ENCODE results near the gene MAP4K1.
"Not testable (repeated sequence)": the region's sequence is repeated elsewhere in the genome, so short reads cannot be mapped to it uniquely, and the experiment has no call there.

Gene MAP4K1

DNA sequence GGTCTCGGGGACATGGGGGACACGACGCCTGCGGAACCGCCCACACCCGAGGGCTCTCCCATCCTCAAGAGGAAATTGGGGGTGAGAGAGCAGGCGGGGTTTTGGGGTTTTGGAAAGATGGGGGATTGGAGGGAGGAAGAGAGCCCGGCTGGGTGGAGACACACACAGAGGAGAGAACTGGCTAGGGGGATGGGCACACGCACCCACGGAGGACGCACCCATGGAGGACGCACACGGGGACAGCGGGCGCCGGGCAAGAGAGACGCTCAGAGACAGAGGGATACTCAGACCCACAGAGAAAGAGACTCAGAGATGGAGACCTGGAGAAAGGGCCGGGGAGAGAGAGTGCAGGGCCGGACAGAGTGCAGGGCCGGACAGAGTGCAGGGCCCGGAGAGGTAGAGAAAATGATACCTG, 52.1 kb downstream of the MAP4K1 start:
- DNase-seq = no peak

- no peak for DNase-seq
These were observed 52.6 kb downstream of the MAP4K1 start for GRCh38 chr19:38564981-38565690.

- no peak for DNase-seq
These were observed 54.3 kb downstream of the MAP4K1 start for GRCh38 chr19:38563475-38563874.

DNA sequence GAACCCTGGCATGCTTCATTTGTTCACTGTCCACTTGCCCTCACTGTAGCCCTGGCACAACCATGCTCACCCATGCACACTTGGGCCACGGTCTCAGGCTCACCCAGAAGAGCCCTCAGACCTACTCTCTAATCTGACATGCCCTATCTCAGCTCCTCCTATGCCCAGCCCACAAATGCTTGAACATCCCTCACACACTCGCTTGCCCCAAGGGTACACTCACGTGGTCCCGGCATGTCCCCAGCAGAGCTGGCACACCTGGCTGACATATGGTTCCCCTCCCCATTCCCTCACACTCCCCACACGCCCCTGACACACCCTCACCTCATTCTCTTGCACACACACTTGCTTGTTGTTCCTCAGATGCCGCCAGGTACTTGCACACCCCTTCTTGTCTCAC, 55.7 kb downstream of the MAP4K1 start:
- DNase-seq = no peak

- DNase-seq = no peak
These were observed 56.1 kb downstream of the MAP4K1 start for GRCh38 chr19:38561658-38562057.

- DNase-seq = no peak
These were observed 56.6 kb downstream of the MAP4K1 start for GRCh38 chr19:38561053-38561606.

DNA sequence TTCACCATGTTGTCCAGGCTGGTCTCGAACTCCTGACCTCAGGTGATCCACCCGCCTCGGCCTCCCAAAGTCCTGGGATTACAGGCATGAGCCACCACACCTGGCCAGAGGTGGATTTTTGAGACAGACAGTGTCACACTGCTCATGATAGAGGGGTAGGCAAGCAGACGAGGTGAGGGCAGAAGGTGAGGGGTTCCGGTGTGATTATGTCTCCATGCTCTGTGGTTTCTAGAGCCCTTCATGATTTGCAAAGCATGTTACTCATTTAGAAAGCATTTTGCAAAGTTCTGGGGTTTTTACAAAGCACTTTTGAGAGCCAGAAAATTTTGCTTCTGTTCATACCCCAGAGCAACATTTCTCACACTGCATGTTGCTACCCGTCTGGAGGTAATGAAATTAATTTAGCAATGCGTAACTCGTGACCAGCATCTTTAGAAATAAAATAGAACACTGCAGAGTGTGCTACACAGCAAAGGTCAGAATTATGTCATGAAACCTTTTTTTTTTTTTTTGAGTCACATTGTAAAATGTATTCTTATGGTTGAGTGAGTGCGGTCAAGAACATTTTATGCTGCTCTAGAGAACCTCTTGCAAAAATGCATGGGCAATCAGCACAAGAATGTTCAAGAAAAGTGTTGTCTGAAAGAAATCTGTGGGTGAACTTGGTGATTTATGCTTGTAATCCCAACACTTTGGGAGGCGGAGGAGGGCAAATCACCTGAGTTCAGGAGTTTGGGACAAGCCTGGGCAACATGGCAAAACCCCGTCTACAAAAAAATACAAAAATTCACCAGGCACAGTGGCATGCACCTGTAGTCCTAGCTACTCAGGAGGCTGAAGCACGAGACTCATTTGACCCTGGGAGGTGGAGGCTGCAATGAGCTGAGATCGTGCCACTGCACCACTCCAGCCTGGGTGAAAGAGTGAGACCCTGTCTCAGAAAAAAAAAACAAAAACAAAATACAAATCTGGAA, 58.0 kb downstream of the MAP4K1 start:
- DNase-seq = peak; percentile 11

DNA sequence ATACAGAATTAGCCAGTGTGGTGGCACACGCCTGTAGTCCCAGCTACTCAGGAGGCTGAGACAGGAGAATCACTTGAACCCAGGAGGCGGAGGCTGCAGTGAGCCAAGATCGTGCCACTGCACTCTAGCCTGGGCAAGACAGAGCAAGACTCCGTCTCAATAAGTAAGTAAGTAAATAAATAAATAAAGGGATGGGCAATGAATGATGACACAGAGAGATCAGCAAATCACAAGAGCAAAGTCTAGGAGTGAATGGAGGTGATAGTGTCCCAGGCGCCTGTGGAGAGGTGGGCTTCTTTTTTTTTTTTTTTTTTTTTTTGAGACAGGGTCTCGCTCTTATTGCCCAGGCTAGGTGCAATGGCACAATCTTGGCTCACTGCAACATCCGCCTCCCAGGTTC, 58.8 kb downstream of the MAP4K1 start:
- DNase-seq = not testable (repeated sequence)

GRCh38 chr19:38557205-38557799, 60.5 kb downstream of the MAP4K1 start:
- DNase-seq = peak; percentile 7

- DNase-seq = peak; percentile 40
These were observed 61.1 kb downstream of the MAP4K1 start for GRCh38 chr19:38556521-38557174.

GRCh38 chr19:38555200-38555599, 62.6 kb downstream of the MAP4K1 start:
- DNase-seq = no peak

GRCh38 chr19:38554676-38555141, 63.0 kb downstream of the MAP4K1 start:
- DNase-seq = no peak

- DNase-seq = not testable (repeated sequence)
These were observed 64.5 kb downstream of the MAP4K1 start for GRCh38 chr19:38553239-38553638.

GRCh38 chr19:38551450-38551813, 66.3 kb downstream of the MAP4K1 start:
- peak; percentile 5 for DNase-seq

DNA sequence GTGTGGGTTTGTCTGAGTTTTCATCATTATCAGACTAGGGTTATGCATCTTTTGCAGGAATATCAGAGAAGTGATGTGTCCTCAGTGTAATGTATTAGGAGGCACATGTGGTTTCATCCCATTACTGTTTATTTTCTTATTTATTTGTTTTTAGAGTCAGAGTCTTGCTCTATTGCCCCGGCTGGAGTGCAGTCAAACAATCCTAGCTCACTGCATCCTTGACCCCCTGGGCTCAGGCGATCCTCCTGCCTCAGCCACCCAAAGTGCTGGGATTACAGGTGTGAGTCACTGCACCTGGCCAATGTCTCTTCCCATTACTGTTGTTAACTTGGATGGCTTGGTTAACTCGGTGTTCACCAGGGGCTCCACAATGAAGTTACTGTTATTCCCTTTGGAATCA, 67.4 kb downstream of the MAP4K1 start:
- peak; percentile 6 for DNase-seq

DNA sequence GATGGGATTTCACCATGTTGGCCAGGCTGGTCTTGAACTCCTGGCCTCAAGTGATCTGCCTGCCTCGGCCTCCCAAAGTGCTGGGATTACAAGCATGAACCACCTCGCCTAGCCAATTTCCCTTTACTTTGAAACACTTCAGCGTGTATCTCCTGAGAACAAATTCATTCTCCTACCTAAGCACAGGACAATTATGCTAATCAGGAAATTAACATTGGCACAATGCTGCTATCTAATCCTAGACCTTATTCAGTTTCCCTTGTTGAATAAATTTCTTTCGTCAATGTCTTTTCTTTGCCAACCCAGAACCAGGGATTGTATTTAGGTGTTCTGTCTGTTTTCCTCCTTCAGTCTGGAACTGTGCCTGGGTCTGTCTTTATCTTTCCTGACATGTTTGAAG, 67.8 kb downstream of the MAP4K1 start:
- DNase-seq = no peak

DNA sequence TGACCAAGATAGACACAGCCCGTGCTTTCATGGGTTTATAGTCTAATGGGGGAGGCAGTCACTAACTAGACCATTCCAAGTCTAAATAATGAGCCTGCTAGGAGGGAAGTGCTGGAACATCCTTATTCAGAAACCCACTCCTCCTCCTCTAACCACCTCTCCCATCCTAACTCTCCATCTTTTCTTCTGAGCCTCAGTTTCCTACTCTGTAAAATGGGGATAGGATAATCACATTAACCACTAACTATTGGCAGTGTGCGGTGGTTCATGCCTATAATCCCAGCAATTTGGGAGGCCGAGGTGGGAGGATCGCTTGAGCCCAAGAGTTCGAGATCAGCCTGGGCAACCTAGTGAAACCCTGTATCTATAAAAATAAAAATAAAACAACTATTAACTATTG, 68.7 kb downstream of the MAP4K1 start:
- DNase-seq = peak; percentile 8

- DNase-seq = peak; percentile 11
These were observed 70.3 kb downstream of the MAP4K1 start for GRCh38 chr19:38547421-38547820.

DNA sequence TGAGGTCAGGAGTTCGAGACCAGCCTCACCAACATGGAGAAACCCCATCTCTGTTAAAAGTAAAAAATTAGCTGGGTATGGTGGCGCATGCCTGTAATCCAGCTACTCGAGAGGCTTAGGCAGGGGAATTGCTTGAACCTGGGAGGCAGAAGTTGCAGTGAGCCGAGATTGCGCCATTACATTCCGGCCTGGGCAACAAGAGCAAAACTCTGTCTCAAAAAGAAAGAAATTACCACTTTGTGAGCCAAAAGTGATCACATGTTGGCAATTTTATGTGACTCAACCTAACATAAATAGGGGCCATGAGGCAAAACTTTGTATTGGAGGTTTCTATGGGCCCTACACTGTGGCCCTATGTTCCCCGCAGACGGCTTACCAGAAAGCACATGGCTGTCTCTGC, 72.2 kb downstream of the MAP4K1 start:
- no peak for DNase-seq

DNA sequence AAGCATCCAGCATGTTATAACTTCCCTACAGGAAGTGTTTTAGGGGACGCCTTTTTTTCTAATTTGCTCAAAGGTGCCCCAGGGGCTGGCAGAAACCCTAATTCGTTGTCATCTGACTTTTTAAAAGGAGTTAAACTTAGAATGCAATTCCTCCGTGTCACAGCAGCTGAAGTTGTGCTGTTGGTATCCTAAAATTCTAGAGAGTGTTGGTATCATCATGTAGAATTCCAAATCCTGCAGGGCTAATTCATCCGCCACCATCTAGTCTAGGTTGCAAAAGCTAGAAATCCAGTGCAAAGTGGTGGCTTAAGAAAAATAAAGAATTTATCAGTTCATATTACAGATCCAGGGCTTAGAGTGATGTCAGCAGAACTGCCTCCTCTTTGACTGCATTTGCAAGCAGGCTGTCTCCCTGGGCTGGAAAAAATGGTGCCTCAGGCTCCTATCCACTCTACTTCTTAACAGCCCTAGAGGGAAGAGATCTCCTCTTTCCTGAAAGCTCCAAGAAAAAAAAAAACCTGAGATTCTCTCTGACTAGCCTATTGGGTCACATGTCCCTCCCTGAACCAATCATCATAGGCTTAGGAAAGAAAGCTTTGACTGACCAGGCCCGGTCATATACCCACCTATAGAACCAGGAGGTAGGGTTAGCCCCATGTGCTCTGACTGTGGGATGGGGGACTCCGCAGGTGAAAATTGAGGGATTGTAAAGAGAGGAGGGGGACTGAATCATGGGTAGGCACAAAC, 73.0 kb downstream of the MAP4K1 start:
- peak; percentile 7 for DNase-seq

GRCh38 chr19:38543807-38544568, 73.8 kb downstream of the MAP4K1 start:
- peak; percentile 60 for DNase-seq
